Ascending aorta (tissue), 2 donors: ENCODE measurements around the gene FAM234A. TPM values are rescaled to one million over a fixed set of nuclear protein-coding genes. Genes with fewer than 3 reads are reported as not detected.

Experiments used
- DNase-seq, 2 donors: peaks; one replicate each; pipeline ENCODE4 v3.0.0-alpha.2; 2019; ENCODE audit warnings: low spot score in 2 of 2
- H3K27ac ChIP-seq, 2 donors: fragments of 200-600 bp; sonication (generic); one replicate each; pipeline ENCODE4 v1.5.1; 2016 to 2017; ENCODE audit warnings: mild to moderate bottlenecking in 1 of 2
- H3K27me3 ChIP-seq: fragments of 200-600 bp; sonication (generic); one replicate; pipeline ENCODE4 v1.5.1; 2017
- H3K36me3 ChIP-seq, 2 donors: fragments of 200-600 bp; sonication (generic); one replicate each; pipeline ENCODE4 v1.5.1; 2016
- H3K4me1 ChIP-seq, 2 donors: fragments of 200-600 bp; sonication (generic); one replicate each; pipeline ENCODE4 v1.5.1; 2016 to 2017; ENCODE audit warnings: mild to moderate bottlenecking in 1 of 2
- H3K4me3 ChIP-seq, 2 donors: fragments of 200-600 bp; sonication (generic); one replicate each; pipeline ENCODE4 v1.5.1; 2016 to 2017; ENCODE audit warnings: mild to moderate bottlenecking in 1 of 2
- H3K9me3 ChIP-seq, 2 donors: fragments of 200-600 bp; sonication (generic); one replicate each; pipeline ENCODE4 v1.5.1; 2016
- intact Hi-C: fragments of 100-400 bp; cut with DNase I; formaldehyde crosslinking; loops from one replicate; pipeline ENCODE4 v1.15.1; 2023
- total RNA-seq: library from RNA; depleted of rRNA; stranded (reverse); fragments of >200 nt; gene quantifications from one replicate; pipeline ENCODE4 v1.1.0, GENCODE V29; 2016
- TF ChIP-seq, protein P1 (sequence below), 3 experiments: fragments of 200-600 bp in 2 of 3; fragments of 450-650 bp in 1 of 3; sonication (generic) in 2 of 3; IDR thresholded peaks; one replicate each; pipeline ENCODE4 v1.5.1; 2016 to 2019; ENCODE audit warnings: antibody characterized with exemption in 3 of 3, mild to moderate bottlenecking in 1 of 3, moderate library complexity in 1 of 3

Gene FAM234A
- total RNA-seq, 1 donor from 2014 or later: 67.7 TPM

DNA sequence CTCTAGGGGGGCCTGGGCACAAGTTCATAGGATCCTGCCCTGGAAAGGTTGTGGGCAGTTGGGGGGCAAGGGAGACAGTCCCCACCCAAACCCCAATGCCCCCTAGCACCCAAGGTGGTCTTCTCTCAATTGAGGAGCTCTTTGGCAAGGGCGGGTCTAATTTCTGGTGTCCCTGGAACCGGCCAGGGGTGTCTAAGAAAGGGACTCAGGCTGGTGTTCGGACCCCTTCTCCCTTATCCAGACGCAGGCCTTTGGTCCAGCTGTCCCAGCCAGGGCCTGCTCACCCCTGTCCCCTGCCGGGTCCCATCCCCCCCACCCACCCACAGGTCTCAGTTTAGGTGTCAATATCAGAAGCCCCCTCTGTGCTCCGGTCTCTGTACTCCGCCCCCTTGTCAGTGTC, 44.9 kb downstream of the FAM234A start:
- H3K27me3 ChIP-seq: peaks cover 11% of the 10 kb centered on the region
- TF ChIP-seq, protein P1, sequence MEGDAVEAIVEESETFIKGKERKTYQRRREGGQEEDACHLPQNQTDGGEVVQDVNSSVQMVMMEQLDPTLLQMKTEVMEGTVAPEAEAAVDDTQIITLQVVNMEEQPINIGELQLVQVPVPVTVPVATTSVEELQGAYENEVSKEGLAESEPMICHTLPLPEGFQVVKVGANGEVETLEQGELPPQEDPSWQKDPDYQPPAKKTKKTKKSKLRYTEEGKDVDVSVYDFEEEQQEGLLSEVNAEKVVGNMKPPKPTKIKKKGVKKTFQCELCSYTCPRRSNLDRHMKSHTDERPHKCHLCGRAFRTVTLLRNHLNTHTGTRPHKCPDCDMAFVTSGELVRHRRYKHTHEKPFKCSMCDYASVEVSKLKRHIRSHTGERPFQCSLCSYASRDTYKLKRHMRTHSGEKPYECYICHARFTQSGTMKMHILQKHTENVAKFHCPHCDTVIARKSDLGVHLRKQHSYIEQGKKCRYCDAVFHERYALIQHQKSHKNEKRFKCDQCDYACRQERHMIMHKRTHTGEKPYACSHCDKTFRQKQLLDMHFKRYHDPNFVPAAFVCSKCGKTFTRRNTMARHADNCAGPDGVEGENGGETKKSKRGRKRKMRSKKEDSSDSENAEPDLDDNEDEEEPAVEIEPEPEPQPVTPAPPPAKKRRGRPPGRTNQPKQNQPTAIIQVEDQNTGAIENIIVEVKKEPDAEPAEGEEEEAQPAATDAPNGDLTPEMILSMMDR (IDR thresholded peaks at IDR 0.05): no peak
- H3K4me1 ChIP-seq: peaks cover 10 to 11% of the 10 kb centered on the region in 2 donors
- H3K36me3 ChIP-seq: no peaks in the 10 kb centered on the region
- H3K4me3 ChIP-seq: no peak overlapping the region
- intact Hi-C loops: no loop called here
- DNase-seq: no peak
- no peaks in the 10 kb centered on the region for H3K9me3 ChIP-seq
- no peak overlapping the region for H3K27ac ChIP-seq

DNA sequence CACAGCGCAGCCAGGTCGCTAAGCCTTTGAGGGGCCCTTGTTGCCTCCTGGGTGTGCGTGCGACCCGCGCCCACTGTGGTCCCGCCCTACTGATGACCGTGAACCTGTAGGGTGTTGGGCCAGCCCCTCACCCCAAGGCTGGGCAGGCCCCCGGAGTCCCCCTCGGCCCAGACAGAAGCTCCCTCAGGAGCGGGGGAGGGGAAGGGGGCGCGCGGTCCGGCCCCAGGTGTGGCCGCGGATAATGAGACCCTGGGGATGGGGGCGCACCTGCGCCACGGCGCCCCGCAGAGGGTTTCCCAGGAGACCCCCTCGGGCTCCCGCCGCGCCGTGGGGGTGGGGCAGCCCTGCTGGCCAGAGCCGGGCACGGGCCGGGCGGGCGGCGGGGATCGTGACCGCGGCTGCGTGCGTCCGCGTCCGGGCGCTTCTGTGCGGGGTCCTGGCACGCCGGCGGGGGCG, 45.4 kb downstream of the FAM234A start:
- H3K36me3 ChIP-seq: no peaks in the 10 kb centered on the region
- no peak overlapping the region for H3K27ac ChIP-seq
- intact Hi-C loops: no loop called here
- TF ChIP-seq, protein P1 (IDR thresholded peaks at IDR 0.05): no peak
- H3K4me3 ChIP-seq: peak overlapping the region in 1 of 2 donors; percentile 54
- DNase-seq: no peak
- no peaks in the 10 kb centered on the region for H3K9me3 ChIP-seq
- peaks cover 11% of the 10 kb centered on the region for H3K27me3 ChIP-seq
- peaks cover 6 to 7% of the 10 kb centered on the region in 2 donors for H3K4me1 ChIP-seq

DNA sequence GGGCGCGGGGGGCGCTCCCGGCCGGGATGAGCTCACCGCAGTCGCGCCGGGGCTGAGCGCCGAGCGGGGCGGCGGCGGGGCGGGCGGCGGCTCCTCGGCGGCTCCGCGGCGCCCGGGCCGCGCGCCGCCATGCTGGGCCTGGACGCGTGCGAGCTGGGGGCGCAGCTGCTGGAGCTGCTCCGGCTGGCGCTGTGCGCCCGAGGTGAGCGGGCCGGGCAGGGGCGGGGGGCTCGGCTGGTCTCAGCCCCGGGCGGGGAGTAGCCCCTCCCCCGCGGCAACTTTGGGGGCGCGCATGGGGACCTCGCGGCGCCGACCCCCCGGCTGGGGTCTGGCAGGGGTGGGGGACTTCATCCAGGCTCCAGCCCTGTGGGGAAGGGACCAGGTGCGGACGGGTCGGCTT, 45.9 kb downstream of the FAM234A start, which contains the start of gene ARHGDIG:
Gene ARHGDIG (plus strand): TSS at position 40 of the 400 bp plus-strand sequence. CDS start 90 bp downstream, at position 130.
- TF ChIP-seq, protein P1 (IDR thresholded peaks at IDR 0.05): no peak
- H3K27ac ChIP-seq: no peak within 1 kb of the TSS
- H3K4me1 ChIP-seq: peaks cover 4 to 5% of the 10 kb centered on the region in 2 donors
- no peaks in the 10 kb centered on the region for H3K36me3 ChIP-seq
- no peak for DNase-seq
- H3K27me3 ChIP-seq: peaks cover 11% of the 10 kb centered on the region
- peak within 1 kb of the TSS; percentile 40 to 61 for H3K4me3 ChIP-seq
- no peaks in the 10 kb centered on the region for H3K9me3 ChIP-seq
- intact Hi-C loops: no loop called here

DNA sequence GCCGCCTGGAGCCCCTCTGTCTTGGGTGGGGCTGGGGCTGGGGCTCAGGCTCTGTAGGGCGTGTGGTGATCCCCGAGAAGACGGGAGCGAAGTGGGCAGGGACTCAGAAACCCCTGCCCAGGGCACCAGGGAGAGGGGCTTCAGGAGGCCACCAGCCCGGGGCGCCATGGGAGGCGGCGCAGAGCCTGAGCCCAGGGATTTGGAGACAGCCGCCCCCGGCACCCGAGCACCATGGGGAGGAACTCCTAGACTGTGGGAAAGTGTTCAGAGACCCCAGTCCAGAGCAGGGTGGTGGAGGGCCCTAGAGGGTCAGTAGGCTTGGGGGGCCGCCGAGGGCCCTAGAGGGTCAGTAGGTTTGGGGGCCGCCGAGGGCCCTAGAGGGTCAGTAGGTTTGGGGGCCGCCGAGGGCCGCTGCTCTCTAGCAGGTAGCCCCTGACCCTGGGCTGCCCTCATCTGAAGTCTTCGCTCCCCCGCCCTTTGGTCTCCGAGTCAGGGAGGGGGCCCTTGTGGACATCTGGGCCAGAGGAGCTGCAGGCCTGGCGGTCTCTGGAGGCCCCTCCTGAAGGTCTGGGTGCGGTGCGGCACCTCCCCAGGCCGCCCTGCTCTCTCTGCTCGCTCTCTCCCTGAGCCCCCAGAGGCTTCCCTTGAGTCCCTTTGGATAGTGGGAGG, 46.5 kb downstream of the FAM234A start:
- no peak overlapping the region for H3K27ac ChIP-seq
- no peaks in the 10 kb centered on the region for H3K36me3 ChIP-seq
- no peaks in the 10 kb centered on the region for H3K9me3 ChIP-seq
- DNase-seq: no peak
- intact Hi-C loops: no loop called here
- TF ChIP-seq, protein P1 (IDR thresholded peaks at IDR 0.05): no peak
- H3K27me3 ChIP-seq: peaks cover 11% of the 10 kb centered on the region
- peaks cover 4 to 5% of the 10 kb centered on the region in 2 donors for H3K4me1 ChIP-seq
- H3K4me3 ChIP-seq: peak overlapping the region; percentile 40 to 61

DNA sequence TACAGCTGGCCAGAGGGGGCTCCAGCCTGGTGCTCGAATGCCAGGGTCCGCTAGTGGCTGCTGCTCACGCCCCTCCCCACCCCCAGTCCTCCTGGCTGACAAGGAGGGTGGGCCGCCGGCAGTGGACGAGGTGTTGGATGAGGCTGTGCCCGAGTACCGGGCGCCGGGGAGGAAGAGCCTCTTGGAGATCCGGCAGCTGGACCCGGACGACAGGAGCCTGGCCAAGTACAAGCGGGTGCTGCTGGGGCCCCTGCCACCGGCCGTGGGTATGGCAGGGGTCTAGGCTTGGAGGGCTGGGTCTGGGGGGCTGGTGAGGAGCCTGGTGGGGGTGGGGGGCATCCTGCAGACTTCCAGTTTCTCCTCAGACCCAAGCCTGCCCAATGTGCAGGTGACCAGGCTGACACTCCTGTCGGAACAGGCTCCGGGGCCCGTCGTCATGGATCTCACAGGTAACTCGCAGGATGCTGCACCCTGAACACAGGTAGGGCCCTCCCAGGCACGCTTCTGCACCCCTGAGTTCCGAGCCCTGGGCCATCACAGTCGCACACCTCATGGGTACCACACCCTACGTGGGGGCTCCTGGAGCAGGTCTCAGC, 47.1 kb downstream of the FAM234A start:
- TF ChIP-seq, protein P1 (IDR thresholded peaks at IDR 0.05): no peak
- Histone ChIP-seq H3K27me3 (peaks cover 11% of the 10 kb centered on the region), H3K27ac (no peak overlapping the region), H3K9me3 (no peaks in the 10 kb centered on the region), H3K36me3 (peaks cover 4% of the 10 kb centered on the region in 2 donors), H3K4me3 (no peak overlapping the region), H3K4me1 (peaks cover 4 to 5% of the 10 kb centered on the region in 2 donors)
- intact Hi-C loops: no loop called here
- no peak for DNase-seq
